ENCODE results near the gene TMTC3.
A peak's percentile ranks its signal among the peaks of the same experiment; 100 is the strongest.
"Not testable (repeated sequence)": the region's sequence is repeated elsewhere in the genome, so short reads cannot be mapped to it uniquely, and the experiment has no call there.

TMTC3 gene

GRCh38 chr12:88133181-88133580 lies 8.9 kb upstream of the TMTC3 start:
- H3K36me3 ChIP-seq (ENCODE audit: control insufficient read depth, insufficient read depth, low read length); H3K4me1 ChIP-seq (ENCODE audit: control insufficient read depth, insufficient read depth, low read length, poor library complexity, severe bottlenecking); DNase-seq; H3K4me3 ChIP-seq (ENCODE audit: insufficient read depth, low read depth, low read length, poor library complexity, severe bottlenecking); H3K27me3 ChIP-seq (replicated peaks; ENCODE audit: control insufficient read depth, insufficient read depth, low read length, poor library complexity, severe bottlenecking); H3K9me3 ChIP-seq (ENCODE audit: control insufficient read depth, low read length); H3K27ac ChIP-seq (ENCODE audit: insufficient read depth, low read length, poor library complexity, severe bottlenecking): not testable (repeated sequence)

DNA sequence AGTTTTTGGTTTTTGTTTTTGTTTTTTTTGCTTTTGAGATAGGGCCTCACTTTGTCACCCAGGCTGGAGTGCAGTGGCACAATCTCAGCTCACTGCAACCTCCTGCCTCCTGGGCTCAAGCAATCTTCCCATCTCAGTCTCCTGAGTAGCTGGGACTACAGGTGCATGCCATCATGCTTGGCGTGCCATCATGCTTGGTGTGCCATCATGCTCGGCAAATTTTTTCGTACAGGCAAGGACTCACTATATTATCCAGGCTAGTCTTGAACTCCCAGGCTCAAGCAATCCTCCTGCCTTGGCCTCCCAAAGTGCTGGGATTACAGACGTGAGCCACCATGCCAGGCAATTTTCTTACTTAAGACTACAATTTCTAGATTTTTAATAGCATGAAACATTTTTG lies 2.4 kb upstream of the TMTC3 start:
- H3K4me3 ChIP-seq (ENCODE audit: insufficient read depth, low read depth, low read length, poor library complexity, severe bottlenecking); H3K27me3 ChIP-seq (replicated peaks; ENCODE audit: control insufficient read depth, insufficient read depth, low read length, poor library complexity, severe bottlenecking); H3K4me1 ChIP-seq (ENCODE audit: control insufficient read depth, insufficient read depth, low read length, poor library complexity, severe bottlenecking); H3K9me3 ChIP-seq (ENCODE audit: control insufficient read depth, low read length); H3K36me3 ChIP-seq (ENCODE audit: control insufficient read depth, insufficient read depth, low read length); H3K27ac ChIP-seq (ENCODE audit: insufficient read depth, low read length, poor library complexity, severe bottlenecking); DNase-seq: not testable (repeated sequence)

GRCh38 chr12:88141425-88141773 lies 708 bp upstream of the TMTC3 start:
- Histone ChIP-seq H3K4me3 (ENCODE audit: insufficient read depth, low read depth, low read length, poor library complexity, severe bottlenecking) (peak overlapping the region; percentile 84), H3K27me3 (replicated peaks; ENCODE audit: control insufficient read depth, insufficient read depth, low read length, poor library complexity, severe bottlenecking) (no peaks in the 10 kb centered on the region), H3K36me3 (ENCODE audit: control insufficient read depth, insufficient read depth, low read length) (no peaks in the 10 kb centered on the region), H3K4me1 (ENCODE audit: control insufficient read depth, insufficient read depth, low read length, poor library complexity, severe bottlenecking) (peaks cover 7% of the 10 kb centered on the region), H3K9me3 (ENCODE audit: control insufficient read depth, low read length) (no peaks in the 10 kb centered on the region), H3K27ac (ENCODE audit: insufficient read depth, low read length, poor library complexity, severe bottlenecking) (peak overlapping the region; percentile 82)
- DNase-seq, result no peak

DNA sequence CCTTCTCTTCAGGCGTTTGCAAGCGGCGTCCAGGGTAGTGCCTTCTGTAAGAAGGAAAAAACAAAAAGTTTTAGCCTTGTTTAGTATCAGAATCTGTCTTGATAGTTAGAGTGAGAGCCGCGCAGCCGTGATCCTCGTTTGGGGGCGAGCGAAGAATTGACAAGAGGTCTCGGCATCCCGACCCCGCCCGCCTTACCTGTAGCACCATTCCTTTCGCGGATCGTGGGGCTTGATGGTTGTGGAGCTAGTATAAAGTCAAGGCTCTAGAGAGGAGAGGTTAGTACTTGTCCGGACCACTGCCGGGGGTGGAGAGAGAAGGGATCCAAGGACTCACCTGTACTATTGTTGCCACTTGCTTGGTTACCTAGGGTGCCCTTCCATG lies 494 bp downstream of the TMTC3 start:
- Histone ChIP-seq H3K36me3 (ENCODE audit: control insufficient read depth, insufficient read depth, low read length) (no peaks in the 10 kb centered on the region), H3K27me3 (replicated peaks; ENCODE audit: control insufficient read depth, insufficient read depth, low read length, poor library complexity, severe bottlenecking) (no peaks in the 10 kb centered on the region), H3K4me3 (ENCODE audit: insufficient read depth, low read depth, low read length, poor library complexity, severe bottlenecking) (peak overlapping the region; percentile 84), H3K27ac (ENCODE audit: insufficient read depth, low read length, poor library complexity, severe bottlenecking) (peak overlapping the region; percentile 82), H3K4me1 (ENCODE audit: control insufficient read depth, insufficient read depth, low read length, poor library complexity, severe bottlenecking) (peaks cover 7% of the 10 kb centered on the region), H3K9me3 (ENCODE audit: control insufficient read depth, low read length) (no peaks in the 10 kb centered on the region)
- DNase-seq, result peak in 1 of 3 donors; percentile 2

DNA sequence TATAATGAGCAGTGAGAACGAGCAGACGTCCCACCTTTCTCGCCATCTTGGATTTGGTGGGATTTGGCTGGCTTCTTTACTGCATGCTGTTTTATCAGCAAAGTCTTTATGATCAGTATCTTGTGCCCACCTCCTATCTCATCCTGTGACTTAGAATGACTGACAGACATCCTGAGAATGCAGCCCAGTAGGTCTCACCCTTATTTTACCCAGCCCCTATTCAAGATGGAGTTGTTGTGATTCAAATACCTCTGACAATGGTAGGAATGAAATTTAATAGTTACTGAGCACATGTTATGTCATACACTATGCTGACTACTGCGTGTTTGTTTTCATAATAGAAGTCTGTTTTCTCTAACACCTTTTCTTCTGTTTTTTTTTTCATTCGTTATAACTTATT lies 1.9 kb downstream of the TMTC3 start:
- Histone ChIP-seq H3K27ac (ENCODE audit: insufficient read depth, low read length, poor library complexity, severe bottlenecking) (no peak overlapping the region), H3K4me1 (ENCODE audit: control insufficient read depth, insufficient read depth, low read length, poor library complexity, severe bottlenecking) (peaks cover 7% of the 10 kb centered on the region), H3K4me3 (ENCODE audit: insufficient read depth, low read depth, low read length, poor library complexity, severe bottlenecking) (no peak overlapping the region), H3K36me3 (ENCODE audit: control insufficient read depth, insufficient read depth, low read length) (no peaks in the 10 kb centered on the region), H3K27me3 (replicated peaks; ENCODE audit: control insufficient read depth, insufficient read depth, low read length, poor library complexity, severe bottlenecking) (no peaks in the 10 kb centered on the region), H3K9me3 (ENCODE audit: control insufficient read depth, low read length) (no peaks in the 10 kb centered on the region)
- DNase-seq, result no peak

- Histone ChIP-seq H3K27me3 (replicated peaks; ENCODE audit: control insufficient read depth, insufficient read depth, low read length, poor library complexity, severe bottlenecking) (no peaks in the 10 kb centered on the region), H3K27ac (ENCODE audit: insufficient read depth, low read length, poor library complexity, severe bottlenecking) (no peak overlapping the region), H3K4me3 (ENCODE audit: insufficient read depth, low read depth, low read length, poor library complexity, severe bottlenecking) (no peak overlapping the region), H3K4me1 (ENCODE audit: control insufficient read depth, insufficient read depth, low read length, poor library complexity, severe bottlenecking) (peaks cover 7% of the 10 kb centered on the region), H3K36me3 (ENCODE audit: control insufficient read depth, insufficient read depth, low read length) (peaks cover 2% of the 10 kb centered on the region), H3K9me3 (ENCODE audit: control insufficient read depth, low read length) (no peaks in the 10 kb centered on the region)
- DNase-seq, result no peak
These were observed 2.7 kb downstream of the TMTC3 start for GRCh38 chr12:88144546-88145468.

DNA sequence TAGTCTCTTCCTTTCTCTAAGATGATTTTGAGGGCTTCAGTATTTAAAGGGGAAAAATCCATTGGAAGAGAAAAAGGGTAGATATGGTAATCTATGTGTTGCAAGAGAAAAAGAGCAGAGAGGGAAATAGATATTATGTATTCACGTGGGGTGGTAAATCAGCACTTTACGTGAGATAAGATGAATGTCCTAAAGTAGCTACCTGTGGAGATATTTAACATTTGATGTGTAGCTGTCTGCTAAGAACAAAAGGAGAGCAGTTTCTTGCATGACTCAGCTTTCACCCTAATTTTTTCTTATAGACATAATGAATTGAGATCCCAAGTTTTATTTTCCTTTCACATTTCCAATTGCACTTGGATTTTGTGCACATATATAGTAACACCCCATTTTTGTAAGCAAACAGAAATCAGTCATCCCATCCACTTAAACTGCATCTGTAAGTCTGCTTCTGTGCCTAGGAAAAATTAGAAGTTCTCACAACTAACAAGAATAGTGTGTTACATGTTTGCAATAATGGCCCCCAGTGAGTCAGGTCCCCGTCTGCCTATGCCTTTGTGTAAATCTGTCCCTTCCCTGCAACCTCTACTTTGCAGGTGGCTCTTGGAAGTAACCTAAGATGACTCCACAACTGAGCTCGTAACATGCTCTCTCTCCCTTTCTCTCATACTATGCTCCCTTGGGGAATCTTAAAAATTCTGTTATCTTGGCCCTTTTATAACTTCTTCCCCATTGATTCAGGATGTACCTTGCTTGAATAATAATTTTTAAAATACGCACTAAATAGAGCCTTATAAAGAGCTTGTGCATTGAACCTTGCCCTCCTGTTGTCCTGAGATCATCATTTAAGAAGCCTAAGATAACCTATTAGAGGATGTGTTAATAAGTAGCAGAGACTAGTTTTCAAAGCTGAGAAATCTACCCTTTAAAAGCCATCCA lies 3.7 kb downstream of the TMTC3 start:
- H3K4me3 ChIP-seq (ENCODE audit: insufficient read depth, low read depth, low read length, poor library complexity, severe bottlenecking), result no peak overlapping the region
- H3K36me3 ChIP-seq (ENCODE audit: control insufficient read depth, insufficient read depth, low read length), result peaks cover 7% of the 10 kb centered on the region
- no peaks in the 10 kb centered on the region for H3K27me3 ChIP-seq (replicated peaks; ENCODE audit: control insufficient read depth, insufficient read depth, low read length, poor library complexity, severe bottlenecking)
- no peak for DNase-seq
- H3K27ac ChIP-seq (ENCODE audit: insufficient read depth, low read length, poor library complexity, severe bottlenecking), result no peak overlapping the region
- peaks cover 7% of the 10 kb centered on the region for H3K4me1 ChIP-seq (ENCODE audit: control insufficient read depth, insufficient read depth, low read length, poor library complexity, severe bottlenecking)
- no peaks in the 10 kb centered on the region for H3K9me3 ChIP-seq (ENCODE audit: control insufficient read depth, low read length)

- Histone ChIP-seq H3K4me3 (ENCODE audit: insufficient read depth, low read depth, low read length, poor library complexity, severe bottlenecking) (no peak overlapping the region), H3K4me1 (ENCODE audit: control insufficient read depth, insufficient read depth, low read length, poor library complexity, severe bottlenecking) (no peaks in the 10 kb centered on the region), H3K27ac (ENCODE audit: insufficient read depth, low read length, poor library complexity, severe bottlenecking) (no peak overlapping the region), H3K9me3 (ENCODE audit: control insufficient read depth, low read length) (no peaks in the 10 kb centered on the region), H3K27me3 (replicated peaks; ENCODE audit: control insufficient read depth, insufficient read depth, low read length, poor library complexity, severe bottlenecking) (no peaks in the 10 kb centered on the region), H3K36me3 (ENCODE audit: control insufficient read depth, insufficient read depth, low read length) (peaks cover 7% of the 10 kb centered on the region)
- no peak for DNase-seq
These were observed 8.0 kb downstream of the TMTC3 start for GRCh38 chr12:88150063-88150462.

DNA sequence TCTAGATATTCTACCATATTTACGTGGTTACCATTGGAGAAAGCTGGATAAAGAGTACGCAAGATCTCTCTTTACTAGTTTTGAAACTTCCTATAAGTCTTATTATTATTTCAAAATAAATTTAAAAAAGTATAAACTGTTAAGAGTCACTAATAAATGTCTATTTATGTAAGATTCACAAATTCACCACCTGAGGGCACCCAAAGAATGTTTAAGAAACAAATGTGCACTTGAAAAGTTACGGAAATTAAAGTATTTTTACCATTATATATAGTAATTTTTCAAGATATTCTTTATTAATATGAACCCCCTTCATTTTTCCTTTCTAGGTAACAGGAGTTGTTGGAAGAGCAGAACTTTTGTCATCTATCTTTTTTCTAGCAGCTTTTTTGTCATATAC lies 11.9 kb downstream of the TMTC3 start:
- Histone ChIP-seq H3K27ac (ENCODE audit: insufficient read depth, low read length, poor library complexity, severe bottlenecking) (no peak overlapping the region), H3K27me3 (replicated peaks; ENCODE audit: control insufficient read depth, insufficient read depth, low read length, poor library complexity, severe bottlenecking) (no peaks in the 10 kb centered on the region)

More for the DNA sequence above, 11.9 kb downstream of the TMTC3 start:
- no peaks in the 10 kb centered on the region for H3K9me3 ChIP-seq (ENCODE audit: control insufficient read depth, low read length)
- H3K36me3 ChIP-seq (ENCODE audit: control insufficient read depth, insufficient read depth, low read length), result peaks cover 7% of the 10 kb centered on the region
- H3K4me3 ChIP-seq (ENCODE audit: insufficient read depth, low read depth, low read length, poor library complexity, severe bottlenecking), result no peak overlapping the region
- no peaks in the 10 kb centered on the region for H3K4me1 ChIP-seq (ENCODE audit: control insufficient read depth, insufficient read depth, low read length, poor library complexity, severe bottlenecking)
- no peak for DNase-seq
